Measurements from ENCODE around the gene NFYC. TPM values are rescaled to one million over a fixed set of nuclear protein-coding genes. Genes with fewer than 3 reads are reported as not detected.

NFYC gene
- total RNA-seq, 1 experiment from 2014 or later, result 46.5 TPM

DNA sequence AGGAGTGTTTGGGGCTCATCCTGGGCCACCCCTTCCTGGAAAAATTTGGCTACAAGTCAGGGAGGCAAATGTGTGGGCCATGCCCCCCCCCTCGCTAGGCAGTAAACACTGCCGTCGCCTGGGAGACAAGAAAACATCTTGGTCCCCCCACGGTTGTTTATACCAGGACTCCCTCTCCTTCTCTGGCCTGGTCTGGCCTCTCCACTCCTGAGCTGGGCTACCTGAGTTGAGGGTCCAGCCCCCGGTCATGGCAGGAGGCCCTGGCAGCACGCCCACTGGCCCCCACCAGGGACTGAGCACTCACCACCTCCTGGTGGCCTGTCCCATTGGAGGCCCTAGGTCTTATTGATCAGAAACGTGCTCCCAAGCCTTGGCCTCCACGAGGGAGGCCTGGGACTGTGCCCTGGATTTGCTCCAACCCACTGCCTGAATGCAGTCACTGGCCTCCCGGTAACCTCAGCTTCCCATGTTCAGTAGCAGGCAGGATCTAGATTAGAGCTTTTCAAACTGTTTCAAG is 107.9 kb downstream of the NFYC start:
- ATAC-seq (no peak), DNase-seq (ENCODE audit: low spot score) (no peak)

More for the DNA sequence above, 107.9 kb downstream of the NFYC start:
- Mint-ChIP-seq H3K4me1 (peaks cover 48% of the 10 kb centered on the region), H3K27me3 (ENCODE audit: low read depth) (peaks cover 15% of the 10 kb centered on the region), H3K27ac (no peak overlapping the region), H3K36me3 (no peaks in the 10 kb centered on the region), H3K4me3 (no peak overlapping the region), H3K9me3 (no peaks in the 10 kb centered on the region)
- CTCF ChIA-PET, result interaction anchor here (1.2 to 1.8 kb wide), 3 partner anchors 17 to 26 kb away, joined by 3 to 7 read pairs (median 4); no protein-coding TSS in a partner anchor
- no peak for TF ChIP-seq SP1 (CRISPR knock-in tag; conservative IDR thresholded peaks at IDR 0.05)
- TF ChIP-seq ZNF317 (CRISPR knock-in tag; IDR thresholded peaks at IDR 0.05; ENCODE audit: borderline replicate concordance, low read depth), result no peak
- no peak for TF ChIP-seq SOX15 (CRISPR knock-in tag; IDR thresholded peaks at IDR 0.05)
- no peak for TF ChIP-seq TP53 (CRISPR knock-in tag; IDR thresholded peaks at IDR 0.05)
- TF ChIP-seq, protein P1, sequence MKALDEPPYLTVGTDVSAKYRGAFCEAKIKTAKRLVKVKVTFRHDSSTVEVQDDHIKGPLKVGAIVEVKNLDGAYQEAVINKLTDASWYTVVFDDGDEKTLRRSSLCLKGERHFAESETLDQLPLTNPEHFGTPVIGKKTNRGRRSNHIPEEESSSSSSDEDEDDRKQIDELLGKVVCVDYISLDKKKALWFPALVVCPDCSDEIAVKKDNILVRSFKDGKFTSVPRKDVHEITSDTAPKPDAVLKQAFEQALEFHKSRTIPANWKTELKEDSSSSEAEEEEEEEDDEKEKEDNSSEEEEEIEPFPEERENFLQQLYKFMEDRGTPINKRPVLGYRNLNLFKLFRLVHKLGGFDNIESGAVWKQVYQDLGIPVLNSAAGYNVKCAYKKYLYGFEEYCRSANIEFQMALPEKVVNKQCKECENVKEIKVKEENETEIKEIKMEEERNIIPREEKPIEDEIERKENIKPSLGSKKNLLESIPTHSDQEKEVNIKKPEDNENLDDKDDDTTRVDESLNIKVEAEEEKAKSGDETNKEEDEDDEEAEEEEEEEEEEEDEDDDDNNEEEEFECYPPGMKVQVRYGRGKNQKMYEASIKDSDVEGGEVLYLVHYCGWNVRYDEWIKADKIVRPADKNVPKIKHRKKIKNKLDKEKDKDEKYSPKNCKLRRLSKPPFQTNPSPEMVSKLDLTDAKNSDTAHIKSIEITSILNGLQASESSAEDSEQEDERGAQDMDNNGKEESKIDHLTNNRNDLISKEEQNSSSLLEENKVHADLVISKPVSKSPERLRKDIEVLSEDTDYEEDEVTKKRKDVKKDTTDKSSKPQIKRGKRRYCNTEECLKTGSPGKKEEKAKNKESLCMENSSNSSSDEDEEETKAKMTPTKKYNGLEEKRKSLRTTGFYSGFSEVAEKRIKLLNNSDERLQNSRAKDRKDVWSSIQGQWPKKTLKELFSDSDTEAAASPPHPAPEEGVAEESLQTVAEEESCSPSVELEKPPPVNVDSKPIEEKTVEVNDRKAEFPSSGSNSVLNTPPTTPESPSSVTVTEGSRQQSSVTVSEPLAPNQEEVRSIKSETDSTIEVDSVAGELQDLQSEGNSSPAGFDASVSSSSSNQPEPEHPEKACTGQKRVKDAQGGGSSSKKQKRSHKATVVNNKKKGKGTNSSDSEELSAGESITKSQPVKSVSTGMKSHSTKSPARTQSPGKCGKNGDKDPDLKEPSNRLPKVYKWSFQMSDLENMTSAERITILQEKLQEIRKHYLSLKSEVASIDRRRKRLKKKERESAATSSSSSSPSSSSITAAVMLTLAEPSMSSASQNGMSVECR (CRISPR knock-in tag; IDR thresholded peaks at IDR 0.05; ENCODE audit: borderline replicate concordance), result no peak
- TF ChIP-seq, protein P2, sequence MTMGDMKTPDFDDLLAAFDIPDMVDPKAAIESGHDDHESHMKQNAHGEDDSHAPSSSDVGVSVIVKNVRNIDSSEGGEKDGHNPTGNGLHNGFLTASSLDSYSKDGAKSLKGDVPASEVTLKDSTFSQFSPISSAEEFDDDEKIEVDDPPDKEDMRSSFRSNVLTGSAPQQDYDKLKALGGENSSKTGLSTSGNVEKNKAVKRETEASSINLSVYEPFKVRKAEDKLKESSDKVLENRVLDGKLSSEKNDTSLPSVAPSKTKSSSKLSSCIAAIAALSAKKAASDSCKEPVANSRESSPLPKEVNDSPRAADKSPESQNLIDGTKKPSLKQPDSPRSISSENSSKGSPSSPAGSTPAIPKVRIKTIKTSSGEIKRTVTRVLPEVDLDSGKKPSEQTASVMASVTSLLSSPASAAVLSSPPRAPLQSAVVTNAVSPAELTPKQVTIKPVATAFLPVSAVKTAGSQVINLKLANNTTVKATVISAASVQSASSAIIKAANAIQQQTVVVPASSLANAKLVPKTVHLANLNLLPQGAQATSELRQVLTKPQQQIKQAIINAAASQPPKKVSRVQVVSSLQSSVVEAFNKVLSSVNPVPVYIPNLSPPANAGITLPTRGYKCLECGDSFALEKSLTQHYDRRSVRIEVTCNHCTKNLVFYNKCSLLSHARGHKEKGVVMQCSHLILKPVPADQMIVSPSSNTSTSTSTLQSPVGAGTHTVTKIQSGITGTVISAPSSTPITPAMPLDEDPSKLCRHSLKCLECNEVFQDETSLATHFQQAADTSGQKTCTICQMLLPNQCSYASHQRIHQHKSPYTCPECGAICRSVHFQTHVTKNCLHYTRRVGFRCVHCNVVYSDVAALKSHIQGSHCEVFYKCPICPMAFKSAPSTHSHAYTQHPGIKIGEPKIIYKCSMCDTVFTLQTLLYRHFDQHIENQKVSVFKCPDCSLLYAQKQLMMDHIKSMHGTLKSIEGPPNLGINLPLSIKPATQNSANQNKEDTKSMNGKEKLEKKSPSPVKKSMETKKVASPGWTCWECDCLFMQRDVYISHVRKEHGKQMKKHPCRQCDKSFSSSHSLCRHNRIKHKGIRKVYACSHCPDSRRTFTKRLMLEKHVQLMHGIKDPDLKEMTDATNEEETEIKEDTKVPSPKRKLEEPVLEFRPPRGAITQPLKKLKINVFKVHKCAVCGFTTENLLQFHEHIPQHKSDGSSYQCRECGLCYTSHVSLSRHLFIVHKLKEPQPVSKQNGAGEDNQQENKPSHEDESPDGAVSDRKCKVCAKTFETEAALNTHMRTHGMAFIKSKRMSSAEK (CRISPR knock-in tag; IDR thresholded peaks at IDR 0.05; ENCODE audit: borderline replicate concordance), result no peak
- TF ChIP-seq, protein P3, sequence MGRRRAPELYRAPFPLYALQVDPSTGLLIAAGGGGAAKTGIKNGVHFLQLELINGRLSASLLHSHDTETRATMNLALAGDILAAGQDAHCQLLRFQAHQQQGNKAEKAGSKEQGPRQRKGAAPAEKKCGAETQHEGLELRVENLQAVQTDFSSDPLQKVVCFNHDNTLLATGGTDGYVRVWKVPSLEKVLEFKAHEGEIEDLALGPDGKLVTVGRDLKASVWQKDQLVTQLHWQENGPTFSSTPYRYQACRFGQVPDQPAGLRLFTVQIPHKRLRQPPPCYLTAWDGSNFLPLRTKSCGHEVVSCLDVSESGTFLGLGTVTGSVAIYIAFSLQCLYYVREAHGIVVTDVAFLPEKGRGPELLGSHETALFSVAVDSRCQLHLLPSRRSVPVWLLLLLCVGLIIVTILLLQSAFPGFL (CRISPR knock-in tag; IDR thresholded peaks at IDR 0.05; ENCODE audit: borderline replicate concordance), result no peak
- TF ChIP-seq SMAD4 (CRISPR knock-in tag; IDR thresholded peaks at IDR 0.05), result no peak
- TF ChIP-seq, protein P4, sequence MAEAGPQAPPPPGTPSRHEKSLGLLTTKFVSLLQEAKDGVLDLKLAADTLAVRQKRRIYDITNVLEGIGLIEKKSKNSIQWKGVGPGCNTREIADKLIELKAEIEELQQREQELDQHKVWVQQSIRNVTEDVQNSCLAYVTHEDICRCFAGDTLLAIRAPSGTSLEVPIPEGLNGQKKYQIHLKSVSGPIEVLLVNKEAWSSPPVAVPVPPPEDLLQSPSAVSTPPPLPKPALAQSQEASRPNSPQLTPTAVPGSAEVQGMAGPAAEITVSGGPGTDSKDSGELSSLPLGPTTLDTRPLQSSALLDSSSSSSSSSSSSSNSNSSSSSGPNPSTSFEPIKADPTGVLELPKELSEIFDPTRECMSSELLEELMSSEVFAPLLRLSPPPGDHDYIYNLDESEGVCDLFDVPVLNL (CRISPR knock-in tag; IDR thresholded peaks at IDR 0.05; ENCODE audit: borderline replicate concordance, low read depth), result no peak
- TF ChIP-seq FOXJ3 (CRISPR knock-in tag; IDR thresholded peaks at IDR 0.05; ENCODE audit: borderline replicate concordance), result no peak
- TF ChIP-seq, protein P5, sequence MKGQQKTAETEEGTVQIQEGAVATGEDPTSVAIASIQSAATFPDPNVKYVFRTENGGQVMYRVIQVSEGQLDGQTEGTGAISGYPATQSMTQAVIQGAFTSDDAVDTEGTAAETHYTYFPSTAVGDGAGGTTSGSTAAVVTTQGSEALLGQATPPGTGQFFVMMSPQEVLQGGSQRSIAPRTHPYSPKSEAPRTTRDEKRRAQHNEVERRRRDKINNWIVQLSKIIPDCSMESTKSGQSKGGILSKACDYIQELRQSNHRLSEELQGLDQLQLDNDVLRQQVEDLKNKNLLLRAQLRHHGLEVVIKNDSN (CRISPR knock-in tag; IDR thresholded peaks at IDR 0.05), result no peak
- no peak for TF ChIP-seq RELA (CRISPR knock-in tag; IDR thresholded peaks at IDR 0.05; ENCODE audit: borderline replicate concordance)
- TF ChIP-seq JUN (CRISPR knock-in tag; IDR thresholded peaks at IDR 0.05), result no peak
- TF ChIP-seq ZNF423 (CRISPR knock-in tag; IDR thresholded peaks at IDR 0.05), result no peak
- TF ChIP-seq, protein P6, sequence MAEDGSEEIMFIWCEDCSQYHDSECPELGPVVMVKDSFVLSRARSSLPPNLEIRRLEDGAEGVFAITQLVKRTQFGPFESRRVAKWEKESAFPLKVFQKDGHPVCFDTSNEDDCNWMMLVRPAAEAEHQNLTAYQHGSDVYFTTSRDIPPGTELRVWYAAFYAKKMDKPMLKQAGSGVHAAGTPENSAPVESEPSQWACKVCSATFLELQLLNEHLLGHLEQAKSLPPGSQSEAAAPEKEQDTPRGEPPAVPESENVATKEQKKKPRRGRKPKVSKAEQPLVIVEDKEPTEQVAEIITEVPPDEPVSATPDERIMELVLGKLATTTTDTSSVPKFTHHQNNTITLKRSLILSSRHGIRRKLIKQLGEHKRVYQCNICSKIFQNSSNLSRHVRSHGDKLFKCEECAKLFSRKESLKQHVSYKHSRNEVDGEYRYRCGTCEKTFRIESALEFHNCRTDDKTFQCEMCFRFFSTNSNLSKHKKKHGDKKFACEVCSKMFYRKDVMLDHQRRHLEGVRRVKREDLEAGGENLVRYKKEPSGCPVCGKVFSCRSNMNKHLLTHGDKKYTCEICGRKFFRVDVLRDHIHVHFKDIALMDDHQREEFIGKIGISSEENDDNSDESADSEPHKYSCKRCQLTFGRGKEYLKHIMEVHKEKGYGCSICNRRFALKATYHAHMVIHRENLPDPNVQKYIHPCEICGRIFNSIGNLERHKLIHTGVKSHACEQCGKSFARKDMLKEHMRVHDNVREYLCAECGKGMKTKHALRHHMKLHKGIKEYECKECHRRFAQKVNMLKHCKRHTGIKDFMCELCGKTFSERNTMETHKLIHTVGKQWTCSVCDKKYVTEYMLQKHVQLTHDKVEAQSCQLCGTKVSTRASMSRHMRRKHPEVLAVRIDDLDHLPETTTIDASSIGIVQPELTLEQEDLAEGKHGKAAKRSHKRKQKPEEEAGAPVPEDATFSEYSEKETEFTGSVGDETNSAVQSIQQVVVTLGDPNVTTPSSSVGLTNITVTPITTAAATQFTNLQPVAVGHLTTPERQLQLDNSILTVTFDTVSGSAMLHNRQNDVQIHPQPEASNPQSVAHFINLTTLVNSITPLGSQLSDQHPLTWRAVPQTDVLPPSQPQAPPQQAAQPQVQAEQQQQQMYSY (CRISPR knock-in tag; IDR thresholded peaks at IDR 0.05), result no peak
- POLR2A ChIA-PET, result no interaction called here
